Stimulated activated naive CD8-positive, alpha-beta T cell treated with anti-CD3 and anti-CD28 coated beads, Interleukin-15, amount 100 ng/mL, for 72 hours (primary cell): ENCODE results near the gene ANKRD29.
"Not testable (repeated sequence)": the region's sequence is repeated elsewhere in the genome, so short reads cannot be mapped to it uniquely, and the experiment has no call there.

Experiments used
- ATAC-seq: fragments of 150-1000 bp; cut with Tn5 transposase; 2 replicates; pipeline ENCODE4 v1.10.0; 2021; ENCODE audit warnings: mild to moderate bottlenecking, moderate library complexity
- DNase-seq, 2 donors: peaks; one replicate each; pipeline ENCODE4 v3.0.0; 2021 to 2022
- H3K27ac Mint-ChIP-seq, 2 donors: one replicate each; pipeline ENCODE4 v1.8.0; 2022; ENCODE audit warnings: mild to moderate bottlenecking in 2 of 2, mixed read lengths in 2 of 2, moderate library complexity in 2 of 2
- H3K27me3 Mint-ChIP-seq: one replicate; pipeline ENCODE4 v1.8.0; 2022; ENCODE audit warnings: mixed read lengths
- H3K4me1 Mint-ChIP-seq: one replicate; pipeline ENCODE4 v1.8.0; 2022; ENCODE audit warnings: mild to moderate bottlenecking, mixed read lengths
- H3K4me3 Mint-ChIP-seq, 2 donors: one replicate each; pipeline ENCODE4 v1.8.0; 2022; ENCODE audit warnings: mild to moderate bottlenecking in 2 of 2, mixed read lengths in 2 of 2, moderate library complexity in 1 of 2
- H3K9me3 Mint-ChIP-seq, 2 donors: one replicate each; pipeline ENCODE4 v1.8.0; 2022; ENCODE audit warnings: mixed read lengths in 2 of 2

The ANKRD29 gene

GRCh38 chr18:23617412-23618014 lies 45.2 kb downstream of the ANKRD29 start:
- H3K4me1 Mint-ChIP-seq = peaks cover 14% of the 10 kb centered on the region
- H3K27me3 Mint-ChIP-seq = peaks cover 53% of the 10 kb centered on the region
- no peak overlapping the region for H3K27ac Mint-ChIP-seq
- ATAC-seq (no peak), DNase-seq (no peak)
- H3K9me3 Mint-ChIP-seq = no peaks in the 10 kb centered on the region
- H3K4me3 Mint-ChIP-seq = no peak overlapping the region

GRCh38 chr18:23616258-23616657 lies 46.5 kb downstream of the ANKRD29 start:
- ATAC-seq = no peak
- no peak overlapping the region for H3K27ac Mint-ChIP-seq
- no peaks in the 10 kb centered on the region for H3K9me3 Mint-ChIP-seq
- H3K4me3 Mint-ChIP-seq = no peak overlapping the region
- no peak for DNase-seq
- peaks cover 14% of the 10 kb centered on the region for H3K4me1 Mint-ChIP-seq
- H3K27me3 Mint-ChIP-seq = peaks cover 43% of the 10 kb centered on the region

GRCh38 chr18:23614891-23615290 lies 47.8 kb downstream of the ANKRD29 start:
- peaks cover 29% of the 10 kb centered on the region for H3K27me3 Mint-ChIP-seq
- H3K9me3 Mint-ChIP-seq = no peaks in the 10 kb centered on the region
- ATAC-seq (no peak), DNase-seq (no peak)
- H3K4me3 Mint-ChIP-seq = no peak overlapping the region
- H3K27ac Mint-ChIP-seq = no peak overlapping the region
- H3K4me1 Mint-ChIP-seq = peaks cover 13% of the 10 kb centered on the region

GRCh38 chr18:23614413-23614812 lies 48.3 kb downstream of the ANKRD29 start:
- peaks cover 24% of the 10 kb centered on the region for H3K27me3 Mint-ChIP-seq
- no peaks in the 10 kb centered on the region for H3K9me3 Mint-ChIP-seq
- no peak overlapping the region for H3K4me3 Mint-ChIP-seq
- H3K4me1 Mint-ChIP-seq = peaks cover 8% of the 10 kb centered on the region
- ATAC-seq (no peak), DNase-seq (no peak)
- H3K27ac Mint-ChIP-seq = no peak overlapping the region

- not testable (repeated sequence) for H3K27ac Mint-ChIP-seq, H3K9me3 Mint-ChIP-seq, ATAC-seq, H3K4me3 Mint-ChIP-seq, DNase-seq, H3K4me1 Mint-ChIP-seq
- H3K27me3 Mint-ChIP-seq = peaks cover 11% of the 10 kb centered on the region
Measured at GRCh38 chr18:23613091-23613475, 49.6 kb downstream of the ANKRD29 start.

- no peaks in the 10 kb centered on the region for H3K9me3 Mint-ChIP-seq
- DNase-seq (no peak), ATAC-seq (no peak)
- no peak overlapping the region for H3K4me3 Mint-ChIP-seq
- H3K27ac Mint-ChIP-seq = no peak overlapping the region
- H3K4me1 Mint-ChIP-seq = no peaks in the 10 kb centered on the region
- H3K27me3 Mint-ChIP-seq = peaks cover 6% of the 10 kb centered on the region
Measured at GRCh38 chr18:23612434-23613090, 50.1 kb downstream of the ANKRD29 start.

- no peaks in the 10 kb centered on the region for H3K4me1 Mint-ChIP-seq
- no peaks in the 10 kb centered on the region for H3K27me3 Mint-ChIP-seq
- no peak overlapping the region for H3K4me3 Mint-ChIP-seq
- DNase-seq (no peak), ATAC-seq (no peak)
- no peaks in the 10 kb centered on the region for H3K9me3 Mint-ChIP-seq
- no peak overlapping the region for H3K27ac Mint-ChIP-seq
Measured at GRCh38 chr18:23609390-23610023, 53.2 kb downstream of the ANKRD29 start.

GRCh38 chr18:23608211-23608610 lies 54.5 kb downstream of the ANKRD29 start:
- H3K4me1 Mint-ChIP-seq = no peaks in the 10 kb centered on the region
- no peaks in the 10 kb centered on the region for H3K9me3 Mint-ChIP-seq
- ATAC-seq (no peak), DNase-seq (no peak)
- H3K27me3 Mint-ChIP-seq = no peaks in the 10 kb centered on the region
- no peak overlapping the region for H3K27ac Mint-ChIP-seq
- no peak overlapping the region for H3K4me3 Mint-ChIP-seq

GRCh38 chr18:23605941-23606340 lies 56.8 kb downstream of the ANKRD29 start:
- Mint-ChIP-seq H3K27me3 (no peaks in the 10 kb centered on the region), H3K4me3 (no peak overlapping the region), H3K4me1 (no peaks in the 10 kb centered on the region), H3K9me3 (no peaks in the 10 kb centered on the region), H3K27ac (no peak overlapping the region)
- no peak for DNase-seq
- ATAC-seq = no peak

- DNase-seq (no peak), ATAC-seq (no peak)
- Mint-ChIP-seq H3K4me1 (no peaks in the 10 kb centered on the region), H3K27me3 (no peaks in the 10 kb centered on the region), H3K9me3 (no peaks in the 10 kb centered on the region), H3K27ac (no peak overlapping the region), H3K4me3 (no peak overlapping the region)
Measured at GRCh38 chr18:23599809-23600208, 62.9 kb downstream of the ANKRD29 start.

- Mint-ChIP-seq H3K27me3 (no peaks in the 10 kb centered on the region), H3K27ac (no peak overlapping the region), H3K4me3 (no peak overlapping the region), H3K4me1 (no peaks in the 10 kb centered on the region), H3K9me3 (no peaks in the 10 kb centered on the region)
- DNase-seq (no peak), ATAC-seq (no peak)
Measured at GRCh38 chr18:23596183-23596582, 66.5 kb downstream of the ANKRD29 start.

GRCh38 chr18:23595591-23595990 lies 67.1 kb downstream of the ANKRD29 start:
- Mint-ChIP-seq H3K27me3 (no peaks in the 10 kb centered on the region), H3K4me1 (no peaks in the 10 kb centered on the region), H3K9me3 (no peaks in the 10 kb centered on the region), H3K27ac (no peak overlapping the region), H3K4me3 (no peak overlapping the region)
- DNase-seq (no peak), ATAC-seq (no peak)

GRCh38 chr18:23593720-23594119 lies 69.0 kb downstream of the ANKRD29 start:
- ATAC-seq (no peak), DNase-seq (no peak)
- Mint-ChIP-seq H3K4me3 (no peak overlapping the region), H3K9me3 (no peaks in the 10 kb centered on the region), H3K27ac (no peak overlapping the region), H3K4me1 (no peaks in the 10 kb centered on the region), H3K27me3 (no peaks in the 10 kb centered on the region)

GRCh38 chr18:23592911-23593310 lies 69.8 kb downstream of the ANKRD29 start:
- H3K9me3 Mint-ChIP-seq = no peaks in the 10 kb centered on the region
- H3K4me1 Mint-ChIP-seq = no peaks in the 10 kb centered on the region
- ATAC-seq (no peak), DNase-seq (no peak)
- peak overlapping the region in 1 of 2 donors; percentile 42 for H3K27ac Mint-ChIP-seq
- H3K4me3 Mint-ChIP-seq = no peak overlapping the region
- no peaks in the 10 kb centered on the region for H3K27me3 Mint-ChIP-seq

- no peak for ATAC-seq
Measured at GRCh38 chr18:23591011-23591410, 71.7 kb downstream of the ANKRD29 start.

GRCh38 chr18:23588836-23589560 lies 73.7 kb downstream of the ANKRD29 start:
- no peak for DNase-seq
- Mint-ChIP-seq H3K4me1 (peaks cover 25% of the 10 kb centered on the region), H3K27ac (no peak overlapping the region), H3K4me3 (no peak overlapping the region), H3K9me3 (no peaks in the 10 kb centered on the region), H3K27me3 (no peaks in the 10 kb centered on the region)
- no peak for ATAC-seq

More at GRCh38 chr18:23591011-23591410, 71.7 kb downstream of the ANKRD29 start:
- H3K27me3 Mint-ChIP-seq = no peaks in the 10 kb centered on the region
- H3K9me3 Mint-ChIP-seq = no peaks in the 10 kb centered on the region
- no peak for DNase-seq
- H3K4me3 Mint-ChIP-seq = no peak overlapping the region
- H3K4me1 Mint-ChIP-seq = peaks cover 9% of the 10 kb centered on the region
- H3K27ac Mint-ChIP-seq = no peak overlapping the region
